Progenitor cell of endocrine pancreas (in vitro differentiated cells): ENCODE results near the gene SF3A1. TPM values are rescaled to one million over a fixed set of nuclear protein-coding genes. Genes with fewer than 3 reads are reported as not detected.

Experiments
- DNase-seq: peaks from one replicate; pipeline ENCODE4 v3.0.0; 2021; ENCODE audit warnings: low spot score; ENCODE audit not compliant: unreplicated experiment
- H3K27ac Mint-ChIP-seq: 2 replicates; pipeline ENCODE4 v1.8.0; 2021; ENCODE audit warnings: mild to moderate bottlenecking, moderate library complexity, mixed read lengths
- H3K27me3 Mint-ChIP-seq: 2 replicates; pipeline ENCODE4 v1.8.0; 2021; ENCODE audit warnings: mixed read lengths
- H3K36me3 Mint-ChIP-seq: 2 replicates; pipeline ENCODE4 v1.8.0; 2022; ENCODE audit warnings: mixed read lengths; ENCODE audit not compliant: insufficient read depth
- H3K4me1 Mint-ChIP-seq: 2 replicates; pipeline ENCODE4 v1.8.0; 2021; ENCODE audit warnings: low read depth, mixed read lengths
- H3K4me3 Mint-ChIP-seq: 2 replicates; pipeline ENCODE4 v1.8.0; 2021; ENCODE audit warnings: low read depth, mild to moderate bottlenecking, moderate library complexity, mixed read lengths
- H3K9me3 Mint-ChIP-seq: 2 replicates; pipeline ENCODE4 v1.8.0; 2021; ENCODE audit warnings: low read depth, mixed read lengths
- total RNA-seq: library from RNA; stranded (reverse); gene quantifications from 2 replicates; pipeline ENCODE4 v1.2.1, GENCODE V29; 2021
- TF ChIP-seq, protein P1 (sequence below): fragments of 200-600 bp; sonication (generic); IDR thresholded peaks from one replicate; pipeline ENCODE4 v1.5.0; 2021; ENCODE audit warnings: antibody characterized with exemption, mild to moderate bottlenecking; ENCODE audit not compliant: unreplicated experiment

SF3A1 gene
- total RNA-seq, 1 donor from 2014 or later = 165 TPM

DNA sequence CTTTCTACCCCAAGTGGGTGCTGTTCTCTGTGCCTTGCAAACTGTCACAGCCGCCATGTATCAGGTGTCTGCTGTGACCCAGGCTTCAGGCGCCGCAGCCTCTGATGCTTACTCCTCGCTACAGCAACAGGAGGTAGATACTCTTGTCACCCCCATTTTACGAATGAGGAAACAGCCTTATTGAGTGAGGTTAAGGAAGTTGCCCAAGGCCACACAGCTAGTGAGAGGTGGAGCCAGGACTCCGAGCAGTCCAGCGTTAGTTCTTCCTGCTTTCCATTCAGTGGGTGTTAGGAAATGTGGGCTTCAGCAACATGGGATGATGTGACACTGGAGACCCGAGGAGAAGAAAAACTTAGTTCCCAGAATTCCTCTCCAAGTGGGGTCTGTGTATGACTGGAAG lies 16.2 kb upstream of the SF3A1 start:
- H3K36me3 Mint-ChIP-seq = peaks cover 2% of the 10 kb centered on the region
- TF ChIP-seq, protein P1, sequence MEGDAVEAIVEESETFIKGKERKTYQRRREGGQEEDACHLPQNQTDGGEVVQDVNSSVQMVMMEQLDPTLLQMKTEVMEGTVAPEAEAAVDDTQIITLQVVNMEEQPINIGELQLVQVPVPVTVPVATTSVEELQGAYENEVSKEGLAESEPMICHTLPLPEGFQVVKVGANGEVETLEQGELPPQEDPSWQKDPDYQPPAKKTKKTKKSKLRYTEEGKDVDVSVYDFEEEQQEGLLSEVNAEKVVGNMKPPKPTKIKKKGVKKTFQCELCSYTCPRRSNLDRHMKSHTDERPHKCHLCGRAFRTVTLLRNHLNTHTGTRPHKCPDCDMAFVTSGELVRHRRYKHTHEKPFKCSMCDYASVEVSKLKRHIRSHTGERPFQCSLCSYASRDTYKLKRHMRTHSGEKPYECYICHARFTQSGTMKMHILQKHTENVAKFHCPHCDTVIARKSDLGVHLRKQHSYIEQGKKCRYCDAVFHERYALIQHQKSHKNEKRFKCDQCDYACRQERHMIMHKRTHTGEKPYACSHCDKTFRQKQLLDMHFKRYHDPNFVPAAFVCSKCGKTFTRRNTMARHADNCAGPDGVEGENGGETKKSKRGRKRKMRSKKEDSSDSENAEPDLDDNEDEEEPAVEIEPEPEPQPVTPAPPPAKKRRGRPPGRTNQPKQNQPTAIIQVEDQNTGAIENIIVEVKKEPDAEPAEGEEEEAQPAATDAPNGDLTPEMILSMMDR = no peak
- no peak overlapping the region for H3K4me3 Mint-ChIP-seq
- no peak overlapping the region for H3K27ac Mint-ChIP-seq
- no peaks in the 10 kb centered on the region for H3K9me3 Mint-ChIP-seq
- H3K27me3 Mint-ChIP-seq = no peaks in the 10 kb centered on the region
- no peak for DNase-seq
- H3K4me1 Mint-ChIP-seq = no peaks in the 10 kb centered on the region

DNA sequence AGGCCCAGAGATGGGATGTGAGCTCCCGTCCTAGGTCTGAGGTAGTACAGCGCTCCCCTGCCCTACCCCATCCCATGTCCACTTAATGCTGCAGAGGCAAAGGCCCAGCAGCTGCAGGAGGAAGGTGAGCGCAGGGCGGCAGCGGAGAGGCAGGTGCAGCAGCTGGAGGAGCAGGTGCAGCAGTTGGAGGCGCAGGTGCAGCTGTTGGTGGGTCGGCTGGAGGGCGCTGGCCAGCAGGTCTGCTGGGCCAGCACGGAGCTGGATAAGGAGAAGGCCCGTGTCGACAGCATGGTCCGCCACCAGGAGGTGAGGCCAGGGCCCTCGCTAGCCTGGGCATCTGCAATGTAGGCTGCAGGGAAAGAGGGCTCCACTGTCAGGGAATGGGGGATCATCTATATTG lies 15.3 kb upstream of the SF3A1 start:
- DNase-seq = no peak
- Mint-ChIP-seq H3K36me3 (peaks cover 2% of the 10 kb centered on the region), H3K4me1 (no peaks in the 10 kb centered on the region), H3K27me3 (no peaks in the 10 kb centered on the region), H3K27ac (no peak overlapping the region), H3K9me3 (no peaks in the 10 kb centered on the region), H3K4me3 (no peak overlapping the region)
- TF ChIP-seq, protein P1 = no peak

DNA sequence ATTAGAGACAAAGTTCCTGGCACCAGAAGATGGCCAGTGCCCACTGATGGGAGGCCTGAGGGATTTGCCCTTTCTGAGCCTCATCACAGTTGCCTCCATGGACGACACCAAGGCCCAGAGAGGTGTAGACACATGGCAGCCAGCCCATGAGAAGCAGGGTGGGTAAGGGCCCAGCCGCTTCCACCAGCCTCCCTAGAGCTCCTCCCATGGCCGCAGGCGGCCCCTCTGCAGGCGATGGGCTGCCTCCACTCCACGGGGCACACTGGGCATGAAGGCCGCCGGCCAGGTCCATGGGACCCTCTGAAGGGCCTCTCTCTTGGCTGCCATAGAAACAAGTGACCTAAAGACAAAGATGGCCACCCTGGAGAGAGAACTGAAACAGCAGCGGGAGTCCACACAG lies 14.6 kb upstream of the SF3A1 start:
- Mint-ChIP-seq H3K27ac (no peak overlapping the region), H3K27me3 (no peaks in the 10 kb centered on the region), H3K9me3 (no peaks in the 10 kb centered on the region), H3K4me1 (no peaks in the 10 kb centered on the region), H3K4me3 (no peak overlapping the region), H3K36me3 (peaks cover 4% of the 10 kb centered on the region)
- TF ChIP-seq, protein P1 = no peak
- no peak for DNase-seq

DNA sequence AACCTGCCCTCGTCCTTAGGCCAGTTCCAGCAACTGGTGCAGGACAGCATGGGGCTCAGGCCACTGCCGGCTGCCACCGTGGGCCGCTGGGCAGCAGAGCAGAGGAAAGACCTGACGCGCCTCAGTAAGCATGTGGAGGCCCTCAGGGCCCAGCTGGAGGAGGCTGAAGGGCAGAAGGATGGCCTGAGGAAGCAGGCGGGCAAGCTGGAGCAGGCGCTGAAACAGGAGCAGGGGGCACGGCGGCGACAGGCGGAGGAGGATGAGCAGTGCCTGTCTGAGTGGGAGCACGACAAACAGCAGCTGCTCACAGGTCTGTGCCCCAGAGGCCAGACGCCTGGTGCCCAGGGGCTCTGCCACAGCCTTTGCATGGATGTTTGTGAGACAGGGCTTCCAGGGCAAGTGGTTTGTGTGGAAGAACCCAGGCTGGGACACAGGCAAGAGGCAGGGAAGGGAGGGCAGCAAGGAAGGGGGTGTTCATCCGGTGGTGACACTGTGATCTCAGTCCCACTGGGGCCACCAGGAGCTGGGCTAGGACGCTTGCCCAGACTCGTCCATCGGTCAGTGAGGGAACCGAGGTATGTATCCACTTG lies 14.0 kb upstream of the SF3A1 start:
- H3K4me1 Mint-ChIP-seq = no peaks in the 10 kb centered on the region
- H3K27ac Mint-ChIP-seq = no peak overlapping the region
- no peak overlapping the region for H3K4me3 Mint-ChIP-seq
- TF ChIP-seq, protein P1 = no peak
- H3K27me3 Mint-ChIP-seq = no peaks in the 10 kb centered on the region
- H3K36me3 Mint-ChIP-seq = peaks cover 5% of the 10 kb centered on the region
- no peaks in the 10 kb centered on the region for H3K9me3 Mint-ChIP-seq
- no peak for DNase-seq

DNA sequence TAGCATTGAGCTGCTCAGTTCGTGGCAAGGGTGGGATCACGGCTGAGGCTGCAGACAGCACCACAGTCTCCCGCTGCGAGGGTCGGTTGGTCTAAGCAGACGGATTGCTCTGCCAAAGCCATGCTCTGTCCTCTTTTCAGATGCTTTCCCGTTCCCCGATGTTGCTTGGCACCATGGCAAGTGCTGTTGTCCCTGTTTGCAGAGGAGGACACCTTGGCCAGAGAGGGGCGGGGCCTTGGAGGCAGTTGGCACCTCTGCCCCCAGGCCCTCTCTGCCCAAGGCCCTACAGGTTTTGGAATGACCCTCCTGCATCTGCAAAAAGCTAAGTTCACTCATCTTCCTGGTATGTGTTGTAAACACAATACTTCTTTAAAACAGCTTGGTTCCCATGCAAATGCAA lies 11.7 kb upstream of the SF3A1 start:
- no peaks in the 10 kb centered on the region for H3K9me3 Mint-ChIP-seq
- H3K4me1 Mint-ChIP-seq = no peaks in the 10 kb centered on the region
- no peak overlapping the region for H3K4me3 Mint-ChIP-seq
- TF ChIP-seq, protein P1 = no peak
- H3K27ac Mint-ChIP-seq = no peak overlapping the region
- no peaks in the 10 kb centered on the region for H3K27me3 Mint-ChIP-seq
- no peak for DNase-seq
- H3K36me3 Mint-ChIP-seq = peaks cover 7% of the 10 kb centered on the region
